SK-N-SH (cell line): ENCODE measurements around the gene C16orf54. TPM values are rescaled to one million over a fixed set of nuclear protein-coding genes. Genes with fewer than 3 reads are reported as not detected.
A peak's percentile ranks its signal among the peaks of the same experiment; 100 is the strongest.
"Not testable (repeated sequence)": the region's sequence is repeated elsewhere in the genome, so short reads cannot be mapped to it uniquely, and the experiment has no call there.

Experiments
- CTCF ChIA-PET: fragments of 300-600, 350-600 bp; formaldehyde crosslinking; extraction: SDS; loops from one replicate; lab custom pipeline; 2021; lab: Yijun Ruan, JAX
- POLR2A ChIA-PET: fragments of 350-600 bp; sonication (Branson Sonifier 250); formaldehyde crosslinking; extraction: SDS; loops from one replicate; lab custom pipeline; 2020; ENCODE audit warnings: antibody characterized with exemption, inconsistent platforms; lab: Yijun Ruan, JAX
- DNase-seq: peaks from one replicate; pipeline ENCODE4 v3.0.0; 2012
- H2AFZ ChIP-seq: fragments of 200-600 bp; sonication (generic); 2 replicates; pipeline ENCODE4 v1.8.1; 2016; ENCODE audit warnings: antibody characterized with exemption, mild to moderate bottlenecking, low read depth
- H3F3A ChIP-seq: fragments of 200-600 bp; sonication (generic); replicated peaks from 2 replicates; pipeline ENCODE3; 2016; ENCODE audit warnings: antibody characterized with exemption, mild to moderate bottlenecking; ENCODE audit not compliant: insufficient read depth
- H3K27ac ChIP-seq, 2 experiments: fragments of 200-500 bp in 1 of 2; fragments of 200-600 bp in 1 of 2; sonication (Bioruptor generic) in 1 of 2; sonication (generic), shearing (Covaris generic) in 1 of 2; 2 replicates each; pipeline versions ENCODE4 v1.5.1 to v1.6.1; 2014 to 2016; ENCODE audit warnings: low read depth in 2 of 2, inconsistent platforms in 1 of 2, low read length in 1 of 2, mild to moderate bottlenecking in 1 of 2, mixed read lengths in 1 of 2
- H3K27me3 ChIP-seq: fragments of 200-600 bp; sonication (generic), shearing (Covaris generic); 2 replicates; pipeline ENCODE4 v1.6.1; 2016; ENCODE audit warnings: mixed run types; ENCODE audit not compliant: insufficient read depth
- H3K36me3 ChIP-seq, 2 experiments: fragments of 200-500 bp in 1 of 2; fragments of 200-600 bp in 1 of 2; sonication (Bioruptor generic) in 1 of 2; sonication (generic) in 1 of 2; replicated peaks in 1 of 2; 2 replicates each; pipeline versions ENCODE3 to v1.5.1; 2014 to 2016; ENCODE audit warnings: low read length in 1 of 2, mild to moderate bottlenecking in 1 of 2; ENCODE audit not compliant: insufficient read depth in 2 of 2, control insufficient read depth in 1 of 2
- H3K4me1 ChIP-seq, 2 experiments: fragments of 200-500 bp in 1 of 2; fragments of 200-600 bp in 1 of 2; sonication (Bioruptor generic) in 1 of 2; sonication (generic), shearing (Covaris generic) in 1 of 2; 2 replicates each; pipeline versions ENCODE4 v1.5.1 to v1.6.1; 2014 to 2016; ENCODE audit warnings: low read depth in 1 of 2, low read length in 1 of 2, mixed run types in 1 of 2; ENCODE audit not compliant: insufficient read depth in 2 of 2, control insufficient read depth in 1 of 2
- H3K4me2 ChIP-seq: fragments of 200-600 bp; sonication (generic), shearing (Covaris generic); 2 replicates; pipeline ENCODE4 v1.6.1; 2017; ENCODE audit warnings: mixed run types
- H3K4me3 ChIP-seq, 2 experiments: fragments of 200-500 bp in 1 of 2; fragments of 200-600 bp in 1 of 2; sonication (Bioruptor generic) in 1 of 2; sonication (generic), shearing (Covaris generic) in 1 of 2; 2 replicates each; pipeline versions ENCODE4 v1.5.1 to v1.8.1; 2014 to 2016; ENCODE audit warnings: low read depth in 2 of 2, inconsistent platforms in 1 of 2, low read length in 1 of 2, mild to moderate bottlenecking in 1 of 2, mixed read lengths in 1 of 2, moderate library complexity in 1 of 2
- H3K79me2 ChIP-seq: fragments of 200-600 bp; sonication (generic); 2 replicates; pipeline ENCODE4 v1.8.1; 2017; ENCODE audit warnings: mild to moderate bottlenecking; ENCODE audit not compliant: insufficient read depth
- H3K9ac ChIP-seq: fragments of 200-600 bp; sonication (generic); 2 replicates; pipeline ENCODE4 v1.6.1; 2017; ENCODE audit warnings: mixed run types
- H3K9me2 ChIP-seq: fragments of 200-600 bp; sonication (generic); 2 replicates; pipeline ENCODE4 v1.6.1; 2017; ENCODE audit warnings: mixed run types
- H3K9me3 ChIP-seq: fragments of 200-600 bp; sonication (generic); 2 replicates; pipeline ENCODE4 v1.6.1; 2017; ENCODE audit warnings: mixed run types, mild to moderate bottlenecking, moderate library complexity
- H4K20me1 ChIP-seq: fragments of 200-600 bp; sonication (generic); 2 replicates; pipeline ENCODE4 v1.6.1; 2017; ENCODE audit warnings: mild to moderate bottlenecking, mixed run types; ENCODE audit not compliant: insufficient read depth
- CHD2 ChIP-seq: fragments of 150-350 bp; IDR thresholded peaks from 2 replicates; pipeline ENCODE4 v1.6.1; 2018; ENCODE audit warnings: low read length; ENCODE audit not compliant: partially characterized antibody
- CTCF ChIP-seq: fragments of 200-600 bp; sonication (generic); IDR thresholded peaks from 2 replicates; pipeline ENCODE4 v1.6.1; 2017; ENCODE audit warnings: antibody characterized with exemption, mild to moderate bottlenecking, moderate library complexity
- ELF1 ChIP-seq: IDR thresholded peaks from 2 replicates; pipeline ENCODE4 v1.4.0; 2012
- FOSL2 ChIP-seq: IDR thresholded peaks from 2 replicates; pipeline ENCODE4 v1.4.0; 2012; ENCODE audit warnings: low read depth, mild to moderate bottlenecking, moderate library complexity, borderline replicate concordance
- FOXJ3 ChIP-seq: sonication (generic); formaldehyde crosslinking; IDR thresholded peaks from 2 replicates; pipeline ENCODE4 v1.5.1; 2020; ENCODE audit warnings: mild to moderate bottlenecking, missing genetic modification reagents
- GABPA ChIP-seq: IDR thresholded peaks from 2 replicates; pipeline ENCODE4 v1.4.0; 2012; ENCODE audit warnings: low read depth, mild to moderate bottlenecking
- GATA2 ChIP-seq: sonication (generic); formaldehyde crosslinking; IDR thresholded peaks from 2 replicates; pipeline ENCODE4 v1.5.0; 2020; ENCODE audit warnings: mild to moderate bottlenecking, missing genetic modification reagents
- MAX ChIP-seq: IDR thresholded peaks from 2 replicates; pipeline ENCODE4 v1.4.0; 2012; ENCODE audit warnings: low read depth
- MXI1 ChIP-seq: IDR thresholded peaks from 2 replicates; pipeline ENCODE4 v1.6.1; 2012; ENCODE audit warnings: mild to moderate bottlenecking, low read depth, low read length, improper control_type of control experiment
- NFIC ChIP-seq: IDR thresholded peaks from 2 replicates; pipeline ENCODE4 v1.4.0; 2012; ENCODE audit warnings: borderline replicate concordance
- RAD21 ChIP-seq: IDR thresholded peaks from 2 replicates; pipeline ENCODE4 v1.6.1; 2012; ENCODE audit warnings: mild to moderate bottlenecking, low read length
- RCOR1 ChIP-seq: fragments of 150-350 bp; IDR thresholded peaks from 2 replicates; pipeline ENCODE4 v1.6.1; 2017; ENCODE audit warnings: antibody characterized with exemption, low read length
- SIN3A ChIP-seq: IDR thresholded peaks from 2 replicates; pipeline ENCODE4 v1.6.1; 2012; ENCODE audit warnings: low read depth, mild to moderate bottlenecking, low read length, moderate library complexity, borderline replicate concordance
- SMC3 ChIP-seq: IDR thresholded peaks from 2 replicates; pipeline ENCODE4 v1.6.1; 2012; ENCODE audit warnings: low read depth, low read length, improper control_type of control experiment
- TCF12 ChIP-seq: IDR thresholded peaks from 2 replicates; pipeline ENCODE4 v1.4.0; 2012
- USF1 ChIP-seq: IDR thresholded peaks from 2 replicates; pipeline ENCODE4 v1.4.0; 2012; ENCODE audit warnings: low read depth, borderline replicate concordance
- WGBS: methylation state at CpG from one replicate; pipeline ENCODE4 v1.1.6; 2017; ENCODE audit warnings: low lambda C conversion rate; 5-methylcytosine and 5-hydroxymethylcytosine counted together
- polyA plus RNA-seq, 3 experiments: library from polyadenylated mRNA; depleted of rRNA; stranded (reverse); fragments of >200 nt; gene quantifications; 2 replicates each; pipeline ENCODE4 v1.2.3, GENCODE V29; 2012

The C16orf54 gene
- polyA plus RNA-seq, 1 of the 3 experiments (the other 2 are of a cell fraction), result not detected

- DNase-seq, result no peak
- TF ChIP-seq ELF1, result no peak
- no peak for TF ChIP-seq GATA2 (CRISPR knock-in tag)
- no peak for TF ChIP-seq NFIC
- TF ChIP-seq FOSL2, result no peak
- TF ChIP-seq TCF12, result no peak
- TF ChIP-seq RCOR1, result no peak
- no peak for TF ChIP-seq SMC3
- TF ChIP-seq MAX, result no peak
- no peak for TF ChIP-seq GABPA
- H3K9ac ChIP-seq, result no peak overlapping the region
- H3K27me3 ChIP-seq, result no peaks in the 10 kb centered on the region
- CTCF ChIA-PET, result interaction anchor here (1.0 to 2.0 kb wide), 2 partner anchors 13 to 16 kb away, joined by 7 to 12 read pairs; no protein-coding TSS in a partner anchor
- H2AFZ ChIP-seq, result no peak overlapping the region
- no peak overlapping the region for H3K4me2 ChIP-seq
- 55% methylated on average over 4 of the region's 4 CpGs for WGBS
- POLR2A ChIA-PET, result interaction anchor here (0.6 kb wide), 1 partner anchor 66 kb away, joined by 4 read pairs; no protein-coding TSS in a partner anchor
- H3K4me3 ChIP-seq, result no peak overlapping the region
- H3K9me2 ChIP-seq, result no peaks in the 10 kb centered on the region
- no peaks in the 10 kb centered on the region for H4K20me1 ChIP-seq
- H3K79me2 ChIP-seq, result no peaks in the 10 kb centered on the region
- H3K9me3 ChIP-seq, result no peaks in the 10 kb centered on the region
- peaks cover 3% of the 10 kb centered on the region for H3F3A ChIP-seq
- peaks cover 0 to 2% of the 10 kb centered on the region in 2 experiments; a peak in 1 of 4 replicates for H3K4me1 ChIP-seq
- H3K36me3 ChIP-seq, result no peaks in the 10 kb centered on the region
- no peak overlapping the region for H3K27ac ChIP-seq
Observed at GRCh38 chr16:29712809-29713208, 33.0 kb downstream of the C16orf54 start.

- 0 out of 2 replicates have a peak overlapping the region, but pooled peaks have one; percentile 32 for H2AFZ ChIP-seq
- DNase-seq, result peak; percentile 61
- no peak overlapping the region for H3K4me3 ChIP-seq
- H3K36me3 ChIP-seq, result no peaks in the 10 kb centered on the region
- H3K4me2 ChIP-seq, result no peak overlapping the region
- no peaks in the 10 kb centered on the region for H3K9me3 ChIP-seq
- POLR2A ChIA-PET, result no interaction called here
- H3K27me3 ChIP-seq, result no peaks in the 10 kb centered on the region
- H4K20me1 ChIP-seq, result no peaks in the 10 kb centered on the region
- H3F3A ChIP-seq, result peaks cover 3% of the 10 kb centered on the region
- no peaks in the 10 kb centered on the region for H3K9me2 ChIP-seq
- no peak overlapping the region for H3K27ac ChIP-seq
- no peaks in the 10 kb centered on the region for H3K79me2 ChIP-seq
- peaks cover 0 to 2% of the 10 kb centered on the region in 2 experiments; a peak in 1 of 4 replicates for H3K4me1 ChIP-seq
- 67% methylated on average over 17 of the region's 17 CpGs for WGBS
- H3K9ac ChIP-seq, result no peak overlapping the region
- TF ChIP-seq FOSL2 (0 out of 2 replicates have a peak, but pooled peaks have one; percentile 7), SIN3A (no peak), USF1 (peak; percentile 76; the same call in 1 of the 2 replicates), MAX (peak; percentile 97), TCF12 (0 out of 2 replicates have a peak, but pooled peaks have one; percentile 15), RCOR1 (no peak), RAD21 (peak; percentile 64), FOXJ3 (CRISPR knock-in tag) (no peak), MXI1 (peak; percentile 89), SMC3 (peak; percentile 57), CHD2 (peak; percentile 12), CTCF (peak; percentile 64)
- CTCF ChIA-PET, result interaction anchor here (0.9 to 2.0 kb wide), 4 partner anchors 11 to 69 kb away, joined by 3 to 13 read pairs (median 4); no protein-coding TSS in a partner anchor
Observed at GRCh38 chr16:29710227-29711219, 35.3 kb downstream of the C16orf54 start.

- H3K79me2 ChIP-seq, H3K4me3 ChIP-seq, H3K4me1 ChIP-seq, H3K27ac ChIP-seq, POLR2A ChIA-PET, DNase-seq, H3K9me3 ChIP-seq, H4K20me1 ChIP-seq, H3K9ac ChIP-seq, H3K9me2 ChIP-seq, H3K36me3 ChIP-seq, H3F3A ChIP-seq, H3K4me2 ChIP-seq, H3K27me3 ChIP-seq: not testable (repeated sequence)
- CTCF ChIA-PET, result interaction anchor here (0.9 to 2.0 kb wide), 4 partner anchors 10 to 68 kb away, joined by 3 to 13 read pairs (median 4); no protein-coding TSS in a partner anchor
- H2AFZ ChIP-seq, result 0 out of 2 replicates have a peak overlapping the region, but pooled peaks have one; percentile 32
- WGBS, result 88% methylated on average over 6 of the region's 6 CpGs
Observed at GRCh38 chr16:29709657-29710056, 36.1 kb downstream of the C16orf54 start.
